ENCODE results near the gene NLRP8.

Gene NLRP8

GRCh38 chr19:56026769-56027168 lies 79.1 kb downstream of the NLRP8 start:
- no peak overlapping the region for H3K27ac ChIP-seq (ENCODE audit: low read depth, low read length)
- no peak overlapping the region for H3K9ac ChIP-seq (ENCODE audit: low read length)
- peaks cover 72% of the 10 kb centered on the region; the same call in 1 of the 2 replicates for H3K9me3 ChIP-seq (ENCODE audit: control insufficient read depth, insufficient read depth, low read depth, low read length)
- no peak overlapping the region for H3K4me3 ChIP-seq (ENCODE audit: low read depth, low read length)
- H3K27me3 ChIP-seq (ENCODE audit: control insufficient read depth, insufficient read depth, low read length) = peaks cover 17% of the 10 kb centered on the region; the same call in 1 of the 2 replicates
- H3K4me1 ChIP-seq (ENCODE audit: control insufficient read depth, insufficient read depth, low read length) = no peaks in the 10 kb centered on the region
- H3K36me3 ChIP-seq (ENCODE audit: control insufficient read depth, insufficient read depth, low read length) = no peaks in the 10 kb centered on the region
